NCI-H2029 treated with DMSO at 0.1 percent for 48 hours (cell line): ENCODE measurements around the gene NINL.
"Not testable (repeated sequence)": the region's sequence is repeated elsewhere in the genome, so short reads cannot be mapped to it uniquely, and the experiment has no call there.

Source experiments
- DNase-seq: peaks from one replicate; lab custom pipeline; 2025; lab: John Stamatoyannopoulos, UW

NINL gene

GRCh38 chr20:25532971-25533391 is 52.4 kb downstream of the NINL start:
- no peak for DNase-seq

- DNase-seq = no peak
Observed at GRCh38 chr20:25532015-25532751, 53.1 kb downstream of the NINL start.

- no peak for DNase-seq
Observed at GRCh38 chr20:25529295-25529951, 55.9 kb downstream of the NINL start.

- no peak for DNase-seq
Observed at GRCh38 chr20:25527949-25528348, 57.4 kb downstream of the NINL start.

- DNase-seq = no peak
Observed at GRCh38 chr20:25526446-25526845, 58.9 kb downstream of the NINL start.

- DNase-seq = no peak
Observed at GRCh38 chr20:25525867-25526266, 59.5 kb downstream of the NINL start.

GRCh38 chr20:25525295-25525694 is 60.0 kb downstream of the NINL start:
- DNase-seq = no peak

- DNase-seq = no peak
Observed at GRCh38 chr20:25521382-25521781, 63.9 kb downstream of the NINL start.

- DNase-seq = no peak
Observed at GRCh38 chr20:25517124-25517523, 68.2 kb downstream of the NINL start.

- no peak for DNase-seq
Observed at GRCh38 chr20:25514747-25515340, 70.5 kb downstream of the NINL start.

GRCh38 chr20:25514195-25514594 is 71.1 kb downstream of the NINL start:
- DNase-seq = no peak

GRCh38 chr20:25512709-25513108 is 72.6 kb downstream of the NINL start:
- no peak for DNase-seq

GRCh38 chr20:25511183-25511582 is 74.1 kb downstream of the NINL start:
- DNase-seq = no peak

GRCh38 chr20:25510721-25511120 is 74.6 kb downstream of the NINL start:
- DNase-seq = no peak

- DNase-seq = no peak
Observed at GRCh38 chr20:25510202-25510601, 75.1 kb downstream of the NINL start.

GRCh38 chr20:25509084-25509483 is 76.2 kb downstream of the NINL start:
- no peak for DNase-seq

GRCh38 chr20:25508083-25508770 is 77.1 kb downstream of the NINL start:
- DNase-seq = no peak

GRCh38 chr20:25507385-25508082 is 77.8 kb downstream of the NINL start:
- no peak for DNase-seq

- no peak for DNase-seq
Observed at GRCh38 chr20:25504366-25505135, 80.8 kb downstream of the NINL start.

- no peak for DNase-seq
Observed at GRCh38 chr20:25503936-25504335, 81.4 kb downstream of the NINL start.

GRCh38 chr20:25503051-25503639 is 82.2 kb downstream of the NINL start:
- DNase-seq = not testable (repeated sequence)
